Breast epithelium (tissue), 4 donors: ENCODE measurements around the gene IL21R. TPM values are rescaled to one million over a fixed set of nuclear protein-coding genes. Genes with fewer than 3 reads are reported as not detected.

ENCODE experiments used
- DNase-seq, 2 donors: peaks; one replicate each; pipeline ENCODE4 v3.0.0-alpha.2; 2019; ENCODE audit warnings: low spot score in 2 of 2
- H3K27ac ChIP-seq, 2 donors: fragments of 200-600 bp; sonication (generic) in 1 of 2; one replicate each; pipeline ENCODE4 v1.5.1; 2016 to 2019; ENCODE audit warnings: mild to moderate bottlenecking in 1 of 2
- H3K27me3 ChIP-seq, 2 donors: fragments of 200-600 bp; sonication (generic) in 1 of 2; one replicate each; pipeline versions ENCODE4 v1.5.1 to v1.6.0; 2017 to 2019; ENCODE audit warnings: control low read depth in 1 of 2, mild to moderate bottlenecking in 1 of 2
- H3K36me3 ChIP-seq: fragments of 200-600 bp; one replicate; pipeline ENCODE4 v1.5.1; 2019
- H3K4me1 ChIP-seq, 2 donors: fragments of 200-600 bp; sonication (generic); one replicate each; pipeline ENCODE4 v1.5.1; 2016 to 2019; ENCODE audit warnings: control low read depth in 1 of 2
- H3K4me3 ChIP-seq, 3 donors: fragments of 200-600 bp; sonication (generic); 1 replicate in 2 of 3; 2 replicates in 1 of 3; pipeline ENCODE4 v1.5.1; 2016 to 2019; ENCODE audit warnings: mild to moderate bottlenecking in 3 of 3, moderate library complexity in 2 of 3
- H3K9me3 ChIP-seq, 2 donors: fragments of 200-600 bp; sonication (generic) in 1 of 2; one replicate each; pipeline ENCODE4 v1.5.1; 2016 to 2019; ENCODE audit warnings: control low read depth in 1 of 2
- POLR2A ChIP-seq: fragments of 450-650 bp; IDR thresholded peaks from one replicate; pipeline ENCODE4 v1.6.1; 2016; ENCODE audit warnings: antibody characterized with exemption, mild to moderate bottlenecking, moderate library complexity
- POLR2AphosphoS5 ChIP-seq, 3 donors: sonication (generic); formaldehyde crosslinking; IDR thresholded peaks; one replicate each; pipeline ENCODE4 v1.6.1; 2017; ENCODE audit warnings: antibody characterized with exemption in 3 of 3
- intact Hi-C: fragments of 100-400 bp; cut with DNase I; formaldehyde crosslinking; loops from one replicate; pipeline ENCODE4 v1.15.1; 2023; ENCODE audit warnings: low total_unique reads
- total RNA-seq, 3 donors: library from RNA; depleted of rRNA; stranded (reverse); fragments of >200 nt; gene quantifications; one replicate each; pipeline ENCODE4 v1.1.0, GENCODE V29; 2016
- TF ChIP-seq, protein P1 (sequence below), 3 donors: fragments of 450-650 bp; IDR thresholded peaks; one replicate each; pipeline ENCODE4 v1.5.1; 2016 to 2017; ENCODE audit warnings: antibody characterized with exemption in 3 of 3, mild to moderate bottlenecking in 3 of 3, moderate library complexity in 3 of 3

Gene IL21R
- total RNA-seq, 3 donors from 2014 or later, result 0.16 to 0.33 TPM; not detected in 1

DNA sequence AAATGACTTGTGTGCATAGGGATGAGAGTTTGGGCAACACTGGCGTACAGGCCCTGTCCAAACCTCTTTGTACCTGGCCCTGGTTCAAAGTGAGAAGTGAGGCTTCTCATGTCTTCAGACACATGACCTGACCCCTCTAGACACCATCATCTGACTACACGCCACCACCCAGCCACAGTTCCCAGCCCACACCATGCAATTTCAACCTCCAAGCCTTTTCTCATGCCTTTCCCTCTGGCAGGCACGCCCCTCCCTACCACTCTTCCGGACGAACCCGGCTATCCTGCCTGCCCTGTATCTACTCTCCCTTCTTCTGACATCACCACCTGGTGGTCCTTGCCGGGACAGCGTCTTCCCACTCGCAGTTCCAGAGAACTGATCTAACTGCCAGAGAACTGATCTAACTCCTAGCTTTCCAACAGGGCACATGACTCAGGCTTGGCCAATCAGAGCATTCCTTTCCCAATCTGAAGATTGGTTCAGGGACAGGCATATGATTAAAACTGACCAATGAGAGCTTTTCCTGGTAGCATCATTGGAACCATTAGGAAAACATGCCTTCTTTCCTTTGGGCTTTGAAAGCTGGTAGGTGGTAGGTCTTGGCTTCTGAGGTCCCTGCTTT lies 27.1 kb upstream of the IL21R start:
- H3K4me3 ChIP-seq, result no peak overlapping the region
- H3K4me1 ChIP-seq, result no peaks in the 10 kb centered on the region
- H3K9me3 ChIP-seq, result no peaks in the 10 kb centered on the region
- H3K36me3 ChIP-seq, result no peaks in the 10 kb centered on the region
- peak in 1 of 2 donors; percentile 35 for DNase-seq
- TF ChIP-seq POLR2AphosphoS5 (IDR thresholded peaks at IDR 0.05) (no peak), POLR2A (no peak)
- TF ChIP-seq, protein P1, sequence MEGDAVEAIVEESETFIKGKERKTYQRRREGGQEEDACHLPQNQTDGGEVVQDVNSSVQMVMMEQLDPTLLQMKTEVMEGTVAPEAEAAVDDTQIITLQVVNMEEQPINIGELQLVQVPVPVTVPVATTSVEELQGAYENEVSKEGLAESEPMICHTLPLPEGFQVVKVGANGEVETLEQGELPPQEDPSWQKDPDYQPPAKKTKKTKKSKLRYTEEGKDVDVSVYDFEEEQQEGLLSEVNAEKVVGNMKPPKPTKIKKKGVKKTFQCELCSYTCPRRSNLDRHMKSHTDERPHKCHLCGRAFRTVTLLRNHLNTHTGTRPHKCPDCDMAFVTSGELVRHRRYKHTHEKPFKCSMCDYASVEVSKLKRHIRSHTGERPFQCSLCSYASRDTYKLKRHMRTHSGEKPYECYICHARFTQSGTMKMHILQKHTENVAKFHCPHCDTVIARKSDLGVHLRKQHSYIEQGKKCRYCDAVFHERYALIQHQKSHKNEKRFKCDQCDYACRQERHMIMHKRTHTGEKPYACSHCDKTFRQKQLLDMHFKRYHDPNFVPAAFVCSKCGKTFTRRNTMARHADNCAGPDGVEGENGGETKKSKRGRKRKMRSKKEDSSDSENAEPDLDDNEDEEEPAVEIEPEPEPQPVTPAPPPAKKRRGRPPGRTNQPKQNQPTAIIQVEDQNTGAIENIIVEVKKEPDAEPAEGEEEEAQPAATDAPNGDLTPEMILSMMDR (IDR thresholded peaks at IDR 0.05), result peak; percentile 13 to 32 (median 30)
- intact Hi-C loops, result loop anchor here (10.0 kb wide), 1 partner anchor 200 kb away; no protein-coding TSS in a partner anchor
- H3K27me3 ChIP-seq, result no peaks in the 10 kb centered on the region
- peak overlapping the region in 1 of 2 donors; percentile 53 for H3K27ac ChIP-seq

DNA sequence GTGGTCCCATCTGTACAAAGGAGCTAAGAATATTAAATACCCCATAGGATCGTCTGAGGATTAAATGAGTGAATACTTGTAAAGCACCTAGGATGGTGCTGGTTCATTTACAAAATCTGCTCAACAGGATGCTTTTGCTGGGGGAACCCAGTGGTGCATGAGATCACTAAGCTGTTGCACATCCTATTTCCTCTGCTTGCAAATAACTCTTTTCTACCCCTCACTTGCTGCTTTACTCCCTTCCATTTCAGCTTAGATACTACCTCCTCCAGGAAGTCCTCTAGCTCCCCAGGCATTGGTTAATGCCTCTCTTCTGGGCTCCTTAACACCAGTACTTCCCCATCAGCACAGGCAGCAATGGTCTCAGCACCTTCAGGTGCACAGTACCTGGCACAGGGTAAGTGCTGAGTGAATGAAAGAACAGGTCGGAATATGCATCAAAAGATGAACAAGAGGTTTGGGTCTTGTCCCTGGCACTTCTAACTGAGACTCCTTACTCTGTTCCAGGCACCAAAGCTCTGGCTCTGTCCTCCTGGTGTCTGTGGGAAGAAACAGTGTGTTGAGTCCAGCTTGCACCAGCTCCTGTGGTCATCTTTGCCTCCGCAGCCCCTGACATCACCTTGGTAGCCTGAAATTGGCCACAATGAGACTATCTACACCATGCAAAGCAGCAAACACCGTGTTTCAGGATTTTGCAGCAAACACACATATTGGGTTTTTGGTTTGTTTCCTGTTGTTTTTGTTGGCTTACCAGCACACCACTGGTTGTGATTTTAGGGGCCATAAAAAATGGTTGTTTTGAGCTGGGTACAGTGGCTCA lies 24.1 kb upstream of the IL21R start:
- no peak overlapping the region for H3K4me3 ChIP-seq
- peaks cover 0 to 6% of the 10 kb centered on the region in 2 donors for H3K9me3 ChIP-seq
- no peak overlapping the region for H3K27ac ChIP-seq
- H3K27me3 ChIP-seq, result no peaks in the 10 kb centered on the region
- no peak for DNase-seq
- H3K4me1 ChIP-seq, result no peaks in the 10 kb centered on the region
- TF ChIP-seq, protein P1 (IDR thresholded peaks at IDR 0.05), result no peak
- intact Hi-C loops, result loop anchor here (10.0 kb wide), 1 partner anchor 203 kb away; no protein-coding TSS in a partner anchor
- no peaks in the 10 kb centered on the region for H3K36me3 ChIP-seq

DNA sequence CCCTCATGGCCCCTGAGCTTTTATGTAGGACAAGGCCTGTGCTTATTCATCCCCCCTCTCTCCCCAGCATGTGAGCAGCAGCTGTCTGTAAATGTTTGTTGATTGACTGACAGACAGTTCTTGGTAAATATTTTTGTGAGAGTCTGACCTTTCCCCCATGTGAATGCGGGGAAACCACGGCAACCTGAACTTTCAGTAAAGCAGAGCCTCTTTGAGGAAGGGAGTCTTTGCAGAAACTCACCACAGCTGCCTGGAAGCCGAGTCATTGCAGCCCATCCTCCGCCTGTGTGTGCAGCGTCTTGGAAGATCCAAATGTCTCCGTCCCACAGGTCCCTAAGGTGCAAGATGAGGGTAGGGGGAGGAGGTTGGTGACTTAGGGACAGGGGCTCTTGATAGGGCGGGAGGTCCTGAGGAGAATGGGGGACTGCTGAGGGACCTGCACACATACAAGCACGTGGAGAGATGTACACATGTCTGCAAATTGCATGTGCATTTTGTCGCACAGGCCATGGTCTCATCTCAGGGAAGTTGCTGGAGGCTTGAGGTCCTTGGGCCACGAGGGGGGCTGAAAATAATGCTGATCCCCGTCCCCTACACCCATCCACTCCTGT lies 23.0 kb upstream of the IL21R start:
- no peak for DNase-seq
- peaks cover 4 to 15% of the 10 kb centered on the region in 2 donors for H3K9me3 ChIP-seq
- H3K27me3 ChIP-seq, result no peaks in the 10 kb centered on the region
- no peak overlapping the region for H3K27ac ChIP-seq
- no peaks in the 10 kb centered on the region for H3K36me3 ChIP-seq
- H3K4me1 ChIP-seq, result no peaks in the 10 kb centered on the region
- H3K4me3 ChIP-seq, result no peak overlapping the region
- intact Hi-C loops, result loop anchor here (10.0 kb wide), 1 partner anchor 204 kb away; no protein-coding TSS in a partner anchor
- no peak for TF ChIP-seq POLR2AphosphoS5 (IDR thresholded peaks at IDR 0.05)

DNA sequence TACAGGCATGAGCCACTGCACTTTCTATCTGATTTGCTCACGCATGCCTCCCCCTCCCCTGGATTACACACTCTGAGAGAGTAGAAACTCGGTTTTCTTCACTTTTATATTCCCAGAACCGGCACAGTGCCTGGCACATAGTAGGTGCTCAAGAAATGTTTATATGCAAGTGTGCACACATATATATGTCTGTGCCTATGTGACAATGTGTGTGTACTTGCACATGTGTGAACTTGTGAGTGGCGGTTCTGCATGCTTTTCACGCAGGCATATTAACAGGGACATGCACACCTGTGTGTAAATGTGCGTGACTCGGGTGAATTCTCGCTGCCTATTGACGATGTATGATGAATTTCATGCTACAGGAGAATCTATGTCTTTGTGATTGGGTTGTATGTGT lies 22.1 kb upstream of the IL21R start:
- H3K36me3 ChIP-seq, result no peaks in the 10 kb centered on the region
- H3K9me3 ChIP-seq, result peaks cover 4 to 21% of the 10 kb centered on the region in 2 donors
- TF ChIP-seq, protein P1 (IDR thresholded peaks at IDR 0.05), result no peak
- no peak for TF ChIP-seq POLR2AphosphoS5 (IDR thresholded peaks at IDR 0.05)
- no peak for TF ChIP-seq POLR2A
- DNase-seq, result no peak
- H3K27me3 ChIP-seq, result no peaks in the 10 kb centered on the region
- H3K4me1 ChIP-seq, result no peaks in the 10 kb centered on the region
- H3K27ac ChIP-seq, result no peak overlapping the region
- H3K4me3 ChIP-seq, result no peak overlapping the region
- intact Hi-C loops, result loop anchor here (10.0 kb wide), 1 partner anchor 205 kb away; no protein-coding TSS in a partner anchor

DNA sequence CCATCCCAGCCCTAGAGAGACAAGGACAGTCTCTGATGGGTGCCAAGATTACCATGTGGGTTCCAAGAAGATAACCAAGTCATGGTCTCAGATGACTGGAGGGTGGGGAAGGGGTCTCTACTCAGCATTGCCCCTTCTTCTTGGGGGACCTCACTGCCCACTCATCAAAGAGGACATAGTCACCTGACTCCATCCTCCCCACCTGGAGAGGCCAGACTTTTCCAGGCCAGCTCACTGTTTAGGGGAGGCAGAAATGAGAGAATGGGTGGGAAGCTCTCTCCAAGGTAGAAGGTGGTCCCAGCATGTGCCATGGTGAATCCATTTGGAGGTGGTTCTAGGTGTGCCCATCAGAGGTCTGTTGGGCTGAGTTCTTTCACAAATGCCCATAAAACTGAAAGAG lies 20.7 kb upstream of the IL21R start:
- intact Hi-C loops, result no loop called here
- no peaks in the 10 kb centered on the region for H3K4me1 ChIP-seq
- no peak overlapping the region for H3K27ac ChIP-seq
- H3K4me3 ChIP-seq, result no peak overlapping the region
- no peaks in the 10 kb centered on the region for H3K27me3 ChIP-seq
- no peaks in the 10 kb centered on the region for H3K36me3 ChIP-seq
- TF ChIP-seq POLR2AphosphoS5 (IDR thresholded peaks at IDR 0.05), result no peak
- TF ChIP-seq, protein P1 (IDR thresholded peaks at IDR 0.05), result no peak
- TF ChIP-seq POLR2A, result no peak
- peaks cover 6 to 30% of the 10 kb centered on the region in 2 donors for H3K9me3 ChIP-seq
- no peak for DNase-seq
